Cardiac muscle cell (in vitro differentiated cells and primary cell): ENCODE data around the gene MRPL45. TPM values are rescaled to one million over a fixed set of nuclear protein-coding genes. Genes with fewer than 3 reads are reported as not detected.

Experiments
- DNase-seq, 2 donors: peaks; one replicate each; pipeline versions ENCODE4 v3.0.0 to v3.0.0-alpha.2; 2010 to 2017; ENCODE audit warnings: low read depth in 1 of 2, low spot score in 1 of 2
- H3K27ac ChIP-seq: fragments of 200-600 bp; sonication (generic); 2 replicates; pipeline ENCODE4 v1.5.1; 2016
- H3K27me3 ChIP-seq: fragments of 200-600 bp; sonication (generic); 2 replicates; pipeline ENCODE4 v1.6.0; 2016; ENCODE audit warnings: control low read depth
- H3K36me3 ChIP-seq: fragments of 200-600 bp; sonication (generic); 2 replicates; pipeline ENCODE4 v1.5.1; 2016; ENCODE audit warnings: control low read depth
- H3K4me1 ChIP-seq: fragments of 200-600 bp; sonication (generic); 2 replicates; pipeline ENCODE4 v1.8.1; 2017; ENCODE audit warnings: low read depth, mild to moderate bottlenecking, mixed run types
- H3K4me3 ChIP-seq: fragments of 200-600 bp; sonication (generic); 2 replicates; pipeline ENCODE4 v1.5.1; 2016; ENCODE audit warnings: mild to moderate bottlenecking
- H3K9me3 ChIP-seq: fragments of 200-600 bp; sonication (generic); 2 replicates; pipeline ENCODE4 v1.5.1; 2017; ENCODE audit warnings: low read depth, mild to moderate bottlenecking, control low read depth
- polyA plus RNA-seq: library from polyadenylated mRNA; unstranded; fragments of >200 nt; fragmentation: Nextera tagmentation; extraction: Ambion mirVana; gene quantifications from 2 replicates; pipeline ENCODE4 v1.2.1, GENCODE V29; 2016
- total RNA-seq: library from RNA; depleted of rRNA; stranded (reverse); fragments of >200 nt; gene quantifications from 2 replicates; pipeline ENCODE4 v1.2.3, GENCODE V29; 2016
- TF ChIP-seq, protein P1 (sequence below): IDR thresholded peaks from 2 replicates; pipeline ENCODE4 v1.5.1; 2012; ENCODE audit warnings: low read depth, mild to moderate bottlenecking, low read length

Gene MRPL45
- total and polyA plus RNA-seq, 2 experiments from 2014 or later = 42.0 to 43.5 TPM

GRCh38 chr17:38326996-38327792 is 30.2 kb downstream of the MRPL45 start:
- Histone ChIP-seq H3K27me3 (no peaks in the 10 kb centered on the region), H3K4me1 (peaks cover 13% of the 10 kb centered on the region), H3K27ac (no peak overlapping the region), H3K4me3 (no peak overlapping the region), H3K9me3 (no peaks in the 10 kb centered on the region), H3K36me3 (peaks cover 9% of the 10 kb centered on the region)
- DNase-seq = peak in 1 of 2 donors; percentile 35
- TF ChIP-seq, protein P1, sequence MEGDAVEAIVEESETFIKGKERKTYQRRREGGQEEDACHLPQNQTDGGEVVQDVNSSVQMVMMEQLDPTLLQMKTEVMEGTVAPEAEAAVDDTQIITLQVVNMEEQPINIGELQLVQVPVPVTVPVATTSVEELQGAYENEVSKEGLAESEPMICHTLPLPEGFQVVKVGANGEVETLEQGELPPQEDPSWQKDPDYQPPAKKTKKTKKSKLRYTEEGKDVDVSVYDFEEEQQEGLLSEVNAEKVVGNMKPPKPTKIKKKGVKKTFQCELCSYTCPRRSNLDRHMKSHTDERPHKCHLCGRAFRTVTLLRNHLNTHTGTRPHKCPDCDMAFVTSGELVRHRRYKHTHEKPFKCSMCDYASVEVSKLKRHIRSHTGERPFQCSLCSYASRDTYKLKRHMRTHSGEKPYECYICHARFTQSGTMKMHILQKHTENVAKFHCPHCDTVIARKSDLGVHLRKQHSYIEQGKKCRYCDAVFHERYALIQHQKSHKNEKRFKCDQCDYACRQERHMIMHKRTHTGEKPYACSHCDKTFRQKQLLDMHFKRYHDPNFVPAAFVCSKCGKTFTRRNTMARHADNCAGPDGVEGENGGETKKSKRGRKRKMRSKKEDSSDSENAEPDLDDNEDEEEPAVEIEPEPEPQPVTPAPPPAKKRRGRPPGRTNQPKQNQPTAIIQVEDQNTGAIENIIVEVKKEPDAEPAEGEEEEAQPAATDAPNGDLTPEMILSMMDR = no peak

DNA sequence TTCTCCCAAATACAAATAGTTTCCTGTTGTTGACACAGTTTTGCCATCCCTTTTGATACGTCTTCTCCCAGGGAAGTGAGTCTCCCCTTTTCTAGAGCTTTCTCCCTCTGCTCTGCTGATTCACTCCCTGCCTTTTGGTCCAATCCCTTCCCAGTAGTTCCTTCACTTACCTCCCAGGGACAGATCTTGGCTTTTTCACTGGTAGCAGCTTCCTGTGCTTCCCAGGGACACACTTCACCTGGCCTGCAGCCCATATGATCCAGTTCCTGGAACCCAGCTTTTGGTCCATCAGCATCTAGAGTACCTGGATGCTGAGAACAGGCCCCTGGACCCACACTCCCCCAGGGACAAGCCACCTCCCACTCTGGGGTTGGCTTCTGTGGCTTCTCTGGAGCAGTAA is 31.0 kb downstream of the MRPL45 start:
- Histone ChIP-seq H3K9me3 (no peaks in the 10 kb centered on the region), H3K36me3 (peaks cover 2% of the 10 kb centered on the region), H3K4me3 (no peak overlapping the region), H3K27ac (no peak overlapping the region), H3K27me3 (no peaks in the 10 kb centered on the region), H3K4me1 (peaks cover 13% of the 10 kb centered on the region)
- DNase-seq = no peak
- TF ChIP-seq, protein P1 = no peak

DNA sequence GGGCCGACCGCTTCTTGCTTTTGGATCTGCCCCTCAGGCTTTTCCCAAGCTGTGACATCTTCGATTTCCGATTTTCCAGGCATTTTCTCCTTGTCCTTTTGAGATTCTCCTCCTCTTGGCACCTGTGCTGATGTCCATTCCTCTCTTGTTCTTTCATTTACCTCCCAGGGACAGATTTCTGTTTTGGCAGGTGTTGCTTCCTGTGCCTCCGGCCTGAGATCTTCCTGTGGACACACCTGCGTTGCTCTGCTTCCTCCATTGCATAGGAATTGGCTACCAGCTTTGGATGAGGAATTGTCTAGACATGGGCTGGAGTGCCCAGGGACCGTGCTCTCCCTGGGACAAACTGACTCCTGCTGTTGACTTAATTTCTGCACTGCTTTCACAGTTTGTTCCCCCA is 31.7 kb downstream of the MRPL45 start:
- Histone ChIP-seq H3K27me3 (no peaks in the 10 kb centered on the region), H3K27ac (no peak overlapping the region), H3K9me3 (no peaks in the 10 kb centered on the region), H3K36me3 (no peaks in the 10 kb centered on the region), H3K4me3 (no peak overlapping the region), H3K4me1 (peaks cover 13% of the 10 kb centered on the region)
- no peak for DNase-seq
- TF ChIP-seq, protein P1 = no peak

DNA sequence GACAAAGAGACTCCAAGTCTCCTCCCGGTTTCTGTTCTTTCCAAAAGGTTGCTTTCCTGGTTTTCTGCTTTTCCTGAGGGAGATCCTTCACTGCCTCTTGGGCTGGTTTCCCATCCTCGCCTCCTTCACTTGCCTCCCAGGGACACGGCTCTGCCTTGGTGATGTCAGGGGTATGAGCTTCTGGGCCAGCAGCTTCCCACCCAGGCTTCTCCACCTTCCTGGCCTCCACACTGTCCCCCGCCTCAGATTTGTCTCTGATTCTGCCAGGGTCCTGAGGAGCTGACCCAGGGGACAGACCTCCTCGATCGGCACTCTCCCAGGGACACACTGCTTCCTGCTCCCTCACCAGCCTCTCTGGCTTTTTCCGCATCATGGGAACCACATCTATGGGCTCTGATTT is 32.3 kb downstream of the MRPL45 start:
- H3K36me3 ChIP-seq = no peaks in the 10 kb centered on the region
- no peak for DNase-seq
- peaks cover 13% of the 10 kb centered on the region for H3K4me1 ChIP-seq
- TF ChIP-seq, protein P1 = no peak
- H3K27ac ChIP-seq = no peak overlapping the region
- no peak overlapping the region for H3K4me3 ChIP-seq
- H3K27me3 ChIP-seq = no peaks in the 10 kb centered on the region
- no peaks in the 10 kb centered on the region for H3K9me3 ChIP-seq

DNA sequence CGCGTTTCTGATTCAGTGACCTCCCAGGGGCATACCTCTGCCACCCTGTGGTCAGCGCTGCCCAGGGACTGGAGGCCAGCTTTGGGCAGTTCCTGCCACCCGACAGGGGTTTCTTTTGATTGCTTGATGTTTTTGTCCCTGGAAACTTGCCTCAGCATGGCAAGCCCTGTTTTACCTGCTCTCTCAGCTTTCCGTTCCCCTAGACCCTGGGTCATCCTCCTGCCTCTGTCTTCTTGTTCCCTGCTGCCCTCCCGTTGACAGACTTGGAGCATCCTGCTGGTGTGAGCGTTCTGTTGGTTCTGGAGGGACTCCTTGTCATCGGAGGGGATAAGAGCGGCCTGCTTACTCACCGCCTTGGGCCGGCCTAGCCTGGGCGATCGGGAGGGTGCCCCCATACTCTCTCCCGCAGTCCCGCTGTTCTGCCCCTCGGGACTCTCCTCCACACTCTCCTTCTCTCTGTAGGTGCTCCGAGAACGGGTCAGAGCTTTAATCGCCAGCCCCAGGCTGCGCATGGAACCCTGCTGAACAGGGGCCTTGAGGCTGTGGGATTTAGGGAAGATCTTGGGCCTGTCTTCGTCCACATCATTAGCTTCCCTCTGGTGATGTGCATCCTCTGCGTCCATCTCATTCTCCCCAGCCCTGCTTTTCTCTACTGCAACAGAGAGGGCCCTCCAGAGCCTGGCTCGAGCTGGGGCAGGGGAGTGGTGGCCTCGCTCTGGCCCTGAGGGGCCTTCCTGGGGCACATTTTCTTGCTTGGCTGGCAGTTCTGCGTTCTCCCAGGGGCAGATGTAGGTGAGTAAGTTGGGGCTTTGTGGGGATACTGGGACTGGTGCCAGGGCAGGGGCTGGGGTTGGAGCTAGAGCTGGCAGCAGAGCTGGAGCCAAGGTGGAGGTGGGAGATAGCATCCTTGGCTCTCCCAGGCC is 33.1 kb downstream of the MRPL45 start:
- H3K4me1 ChIP-seq = peaks cover 6% of the 10 kb centered on the region
- H3K27me3 ChIP-seq = no peaks in the 10 kb centered on the region
- TF ChIP-seq, protein P1 = no peak
- no peaks in the 10 kb centered on the region for H3K9me3 ChIP-seq
- no peak overlapping the region for H3K4me3 ChIP-seq
- no peaks in the 10 kb centered on the region for H3K36me3 ChIP-seq
- H3K27ac ChIP-seq = no peak overlapping the region
- no peak for DNase-seq
